Measurements from ENCODE around the gene MYO1E.

GRCh38 chr15:59282515-59283337 is 89.9 kb downstream of the MYO1E start:
- TF ChIP-seq CTCF (IDR thresholded peaks at IDR 0.05) (no peak), EP300 (IDR thresholded peaks at IDR 0.05; ENCODE audit: low read depth) (no peak), POLR2AphosphoS5 (IDR thresholded peaks at IDR 0.05) (no peak), POLR2A (IDR thresholded peaks at IDR 0.05) (no peak)

All from transverse colon (tissue), 4 donors.